Osteocyte (in vitro differentiated cells): ENCODE results near the gene SLA2. TPM values are rescaled to one million over a fixed set of nuclear protein-coding genes. Genes with fewer than 3 reads are reported as not detected.
A peak's percentile ranks its signal among the peaks of the same experiment; 100 is the strongest.
"Not testable (repeated sequence)": the region's sequence is repeated elsewhere in the genome, so short reads cannot be mapped to it uniquely, and the experiment has no call there.

Experiments used
- DNase-seq: peaks from one replicate; pipeline ENCODE4 v3.0.0; 2021; ENCODE audit warnings: mixed read lengths; ENCODE audit not compliant: unreplicated experiment; ENCODE audit errors: extremely low spot score
- H3K27ac Mint-ChIP-seq: one replicate; pipeline ENCODE4 v1.8.0; 2021; ENCODE audit warnings: mild to moderate bottlenecking, mixed read lengths; ENCODE audit not compliant: unreplicated experiment
- H3K27me3 Mint-ChIP-seq: one replicate; pipeline ENCODE4 v1.8.0; 2021; ENCODE audit warnings: mixed read lengths; ENCODE audit not compliant: unreplicated experiment
- H3K36me3 Mint-ChIP-seq: one replicate; pipeline ENCODE4 v1.8.0; 2021; ENCODE audit warnings: mixed read lengths; ENCODE audit not compliant: unreplicated experiment
- H3K4me1 Mint-ChIP-seq: one replicate; pipeline ENCODE4 v1.8.0; 2021; ENCODE audit warnings: mixed read lengths; ENCODE audit not compliant: unreplicated experiment
- H3K4me3 Mint-ChIP-seq: one replicate; pipeline ENCODE4 v1.8.0; 2021; ENCODE audit warnings: mild to moderate bottlenecking, moderate library complexity, mixed read lengths; ENCODE audit not compliant: unreplicated experiment
- H3K9me3 Mint-ChIP-seq: one replicate; pipeline ENCODE4 v1.8.0; 2021; ENCODE audit warnings: mixed read lengths; ENCODE audit not compliant: unreplicated experiment
- total RNA-seq: library from RNA; stranded (reverse); gene quantifications from 2 replicates; pipeline ENCODE4 v1.2.1, GENCODE V29; 2021
- TF ChIP-seq, protein P1 (sequence below): fragments of 200-600 bp; sonication (generic); IDR thresholded peaks from 2 replicates; pipeline ENCODE4 v1.5.0; 2021; ENCODE audit warnings: antibody characterized with exemption, mild to moderate bottlenecking, moderate library complexity

The SLA2 gene
- total RNA-seq, 1 donor from 2014 or later, result not detected

DNA sequence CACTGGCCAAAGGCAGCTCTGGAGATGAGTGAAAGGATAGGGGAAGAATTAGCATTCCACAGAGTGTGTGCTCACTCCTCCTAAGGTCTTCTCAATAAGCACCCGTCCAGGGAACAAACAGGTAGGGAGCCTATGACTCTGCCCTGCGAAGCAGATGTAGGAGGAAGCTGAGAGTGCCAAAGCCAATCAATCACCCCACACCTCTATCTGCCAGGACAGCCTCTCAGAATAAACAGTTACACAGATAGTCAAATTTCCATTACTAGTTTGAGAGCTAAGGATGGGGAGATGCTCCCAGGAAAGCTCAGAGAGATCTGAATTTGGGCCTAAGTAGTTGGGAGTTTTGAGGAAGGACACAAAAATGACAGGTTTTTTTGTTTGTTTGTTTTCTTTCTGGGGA is 40.5 kb upstream of the SLA2 start:
- Mint-ChIP-seq H3K4me3 (no peak overlapping the region), H3K27me3 (no peaks in the 10 kb centered on the region), H3K4me1 (no peaks in the 10 kb centered on the region), H3K27ac (no peak overlapping the region), H3K36me3 (peaks cover 7% of the 10 kb centered on the region), H3K9me3 (no peaks in the 10 kb centered on the region)
- DNase-seq, result no peak
- TF ChIP-seq, protein P1, sequence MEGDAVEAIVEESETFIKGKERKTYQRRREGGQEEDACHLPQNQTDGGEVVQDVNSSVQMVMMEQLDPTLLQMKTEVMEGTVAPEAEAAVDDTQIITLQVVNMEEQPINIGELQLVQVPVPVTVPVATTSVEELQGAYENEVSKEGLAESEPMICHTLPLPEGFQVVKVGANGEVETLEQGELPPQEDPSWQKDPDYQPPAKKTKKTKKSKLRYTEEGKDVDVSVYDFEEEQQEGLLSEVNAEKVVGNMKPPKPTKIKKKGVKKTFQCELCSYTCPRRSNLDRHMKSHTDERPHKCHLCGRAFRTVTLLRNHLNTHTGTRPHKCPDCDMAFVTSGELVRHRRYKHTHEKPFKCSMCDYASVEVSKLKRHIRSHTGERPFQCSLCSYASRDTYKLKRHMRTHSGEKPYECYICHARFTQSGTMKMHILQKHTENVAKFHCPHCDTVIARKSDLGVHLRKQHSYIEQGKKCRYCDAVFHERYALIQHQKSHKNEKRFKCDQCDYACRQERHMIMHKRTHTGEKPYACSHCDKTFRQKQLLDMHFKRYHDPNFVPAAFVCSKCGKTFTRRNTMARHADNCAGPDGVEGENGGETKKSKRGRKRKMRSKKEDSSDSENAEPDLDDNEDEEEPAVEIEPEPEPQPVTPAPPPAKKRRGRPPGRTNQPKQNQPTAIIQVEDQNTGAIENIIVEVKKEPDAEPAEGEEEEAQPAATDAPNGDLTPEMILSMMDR, result no peak

DNA sequence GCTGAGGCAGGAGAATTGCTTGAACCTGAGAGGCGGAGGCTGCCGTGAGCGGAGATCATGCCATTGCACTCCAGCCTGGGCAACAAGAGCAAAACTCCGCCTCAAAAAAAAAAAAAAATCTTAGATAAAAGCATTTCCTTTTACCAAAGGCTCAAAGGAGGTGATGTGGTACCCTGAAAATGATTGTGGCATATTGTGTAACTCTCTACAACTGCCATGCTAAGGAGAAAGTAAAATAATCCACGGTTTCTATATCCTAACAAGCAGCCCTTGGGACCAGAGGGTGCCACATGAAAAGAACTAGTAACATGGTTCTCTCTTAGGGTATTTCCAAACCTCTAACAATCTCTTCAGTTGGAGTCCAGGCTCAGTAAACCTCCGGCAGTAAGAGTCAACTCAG is 38.8 kb upstream of the SLA2 start:
- no peak overlapping the region for H3K4me3 Mint-ChIP-seq
- H3K27me3 Mint-ChIP-seq, result no peaks in the 10 kb centered on the region
- H3K4me1 Mint-ChIP-seq, result no peaks in the 10 kb centered on the region
- H3K36me3 Mint-ChIP-seq, result peaks cover 10% of the 10 kb centered on the region
- no peak overlapping the region for H3K27ac Mint-ChIP-seq
- TF ChIP-seq, protein P1, result no peak
- DNase-seq, result no peak
- H3K9me3 Mint-ChIP-seq, result no peaks in the 10 kb centered on the region

DNA sequence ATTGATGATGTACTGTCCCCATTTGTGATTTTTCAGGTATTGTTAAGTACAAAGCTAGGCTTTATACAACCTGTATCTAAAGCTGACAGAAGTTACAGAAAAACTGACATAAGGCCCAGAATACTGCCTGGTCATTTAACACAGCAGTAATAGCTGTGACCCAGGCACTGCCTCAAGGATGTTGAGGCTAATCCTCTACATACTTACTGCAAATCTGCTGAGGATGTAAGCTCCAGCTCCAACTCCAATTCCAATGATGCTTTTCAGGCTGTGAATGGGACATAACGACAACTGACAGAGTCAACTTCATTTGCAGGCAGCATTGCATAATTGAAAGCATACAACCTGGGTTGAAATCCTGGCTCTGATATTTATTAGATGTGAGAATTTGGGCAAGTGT is 36.3 kb upstream of the SLA2 start:
- Mint-ChIP-seq H3K27ac (no peak overlapping the region), H3K27me3 (no peaks in the 10 kb centered on the region), H3K4me3 (no peak overlapping the region), H3K36me3 (peaks cover 15% of the 10 kb centered on the region), H3K9me3 (no peaks in the 10 kb centered on the region), H3K4me1 (peaks cover 6% of the 10 kb centered on the region)
- TF ChIP-seq, protein P1, result no peak
- no peak for DNase-seq

DNA sequence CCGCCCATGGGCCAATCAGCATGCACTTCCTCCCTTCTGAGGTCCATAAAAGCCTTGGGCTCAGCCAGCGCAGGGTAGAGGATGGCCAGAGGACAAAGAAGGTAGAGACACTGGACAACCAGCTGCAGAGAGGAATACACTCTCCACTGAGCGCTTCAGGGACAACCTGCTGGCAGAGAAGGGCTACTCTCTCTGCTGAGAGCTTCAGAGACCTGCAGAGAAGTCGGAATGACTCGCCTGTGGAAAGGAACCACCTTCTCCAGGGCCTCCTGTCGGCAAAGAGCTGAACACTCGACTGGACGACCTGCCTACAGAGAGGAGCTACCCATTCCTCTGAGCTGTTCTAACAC is 31.4 kb upstream of the SLA2 start:
- peak overlapping the region; percentile 66 for H3K27ac Mint-ChIP-seq
- DNase-seq, result no peak
- TF ChIP-seq, protein P1, result no peak
- H3K27me3 Mint-ChIP-seq, result no peaks in the 10 kb centered on the region
- H3K4me1 Mint-ChIP-seq, result peaks cover 7% of the 10 kb centered on the region
- H3K4me3 Mint-ChIP-seq, result peak overlapping the region; percentile 76
- peaks cover 12% of the 10 kb centered on the region for H3K36me3 Mint-ChIP-seq
- no peaks in the 10 kb centered on the region for H3K9me3 Mint-ChIP-seq

DNA sequence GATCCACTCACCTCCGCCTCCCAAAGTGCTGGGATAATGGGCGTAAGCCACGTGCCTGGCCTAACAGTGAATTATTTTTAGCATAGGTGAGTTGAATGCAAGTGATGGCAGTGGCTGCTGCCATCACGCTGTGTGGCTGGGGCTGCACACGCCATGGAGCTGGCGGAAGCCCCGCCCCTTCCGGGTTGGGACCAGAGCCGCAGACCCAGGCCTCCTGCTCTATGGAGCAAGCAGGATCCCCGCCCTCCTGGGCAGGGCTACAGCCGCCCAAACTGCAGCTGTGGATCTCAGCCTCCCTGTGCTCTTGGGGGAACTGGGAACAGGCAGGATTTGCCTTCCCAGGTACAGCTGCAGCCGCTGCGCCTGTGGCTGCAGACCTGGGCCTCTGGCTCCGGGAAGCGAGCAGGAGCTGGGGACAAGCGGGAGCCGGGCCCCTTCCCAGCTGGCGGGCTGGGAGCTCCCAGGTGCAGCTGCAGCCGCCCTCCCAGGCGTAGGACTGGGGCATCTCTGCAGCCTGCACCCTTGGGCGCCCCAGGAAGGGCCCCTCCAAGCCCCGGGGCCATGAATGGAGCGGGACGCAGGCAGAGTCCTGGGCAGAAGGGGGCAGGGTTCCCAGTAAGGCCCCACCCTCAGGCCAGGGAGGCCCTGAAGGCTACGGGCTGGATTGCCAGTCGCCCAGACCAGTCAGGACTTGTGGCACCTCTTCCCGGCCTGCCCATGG is 30.9 kb upstream of the SLA2 start:
- H3K9me3 Mint-ChIP-seq, result no peaks in the 10 kb centered on the region
- peaks cover 8% of the 10 kb centered on the region for H3K36me3 Mint-ChIP-seq
- peak overlapping the region; percentile 76 for H3K4me3 Mint-ChIP-seq
- no peaks in the 10 kb centered on the region for H3K27me3 Mint-ChIP-seq
- TF ChIP-seq, protein P1, result no peak
- DNase-seq, result peak; percentile 91
- peak overlapping the region; percentile 66 for H3K27ac Mint-ChIP-seq
- peaks cover 7% of the 10 kb centered on the region for H3K4me1 Mint-ChIP-seq

DNA sequence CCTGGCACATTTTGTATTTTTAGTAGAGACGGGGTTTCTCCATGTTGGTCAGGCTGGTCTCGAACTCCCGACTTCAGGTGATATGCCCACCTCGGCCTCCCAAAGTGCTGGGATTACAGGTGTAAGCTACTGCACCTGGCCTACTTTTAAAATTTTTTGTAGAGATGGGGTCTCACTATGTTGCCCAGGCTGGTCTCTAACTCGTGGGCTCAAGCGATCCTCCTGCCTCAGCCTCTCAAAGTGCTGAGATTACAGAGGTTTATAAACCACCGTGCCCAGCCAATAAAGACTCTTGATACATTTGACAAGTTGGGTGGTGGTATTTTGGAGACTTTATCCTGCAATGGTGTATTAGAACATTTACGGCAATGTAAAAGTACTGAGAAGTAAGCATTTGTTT is 29.5 kb upstream of the SLA2 start:
- not testable (repeated sequence) for H3K4me3 Mint-ChIP-seq, H3K9me3 Mint-ChIP-seq, H3K27me3 Mint-ChIP-seq, H3K4me1 Mint-ChIP-seq, H3K36me3 Mint-ChIP-seq, DNase-seq, H3K27ac Mint-ChIP-seq
